Fibroblast of the aortic adventitia (primary cell): Measurements from ENCODE around the gene SLC31A2. TPM values are rescaled to one million over a fixed set of nuclear protein-coding genes. Genes with fewer than 3 reads are reported as not detected.

Experiments used
- DNase-seq: peaks from one replicate; pipeline ENCODE4 v3.0.0-alpha.2; 2010; ENCODE audit warnings: low read depth
- H3K4me3 ChIP-seq: 2 replicates; pipeline ENCODE4 v1.5.1; 2011; ENCODE audit warnings: low read depth, mild to moderate bottlenecking, control low read depth, low read length, moderate library complexity
- CTCF ChIP-seq: IDR thresholded peaks from 2 replicates; pipeline ENCODE4 v1.5.1; 2011; ENCODE audit warnings: mild to moderate bottlenecking, low read length, control low read depth, inconsistent platforms; ENCODE audit not compliant: insufficient read depth
- total RNA-seq: library from RNA; depleted of rRNA; stranded (reverse); fragments of >200 nt; gene quantifications from 2 replicates; pipeline ENCODE4 v1.2.3, GENCODE V29; 2012; ENCODE audit warnings: low replicate concordance

The SLC31A2 gene
- total RNA-seq, 1 donor = 8.0 TPM

GRCh38 chr9:113153599-113153998 lies 2.8 kb downstream of the SLC31A2 start:
- no peak for DNase-seq
- H3K4me3 ChIP-seq = no peak overlapping the region
- no peak for TF ChIP-seq CTCF

GRCh38 chr9:113154471-113154870 lies 3.7 kb downstream of the SLC31A2 start:
- no peak for TF ChIP-seq CTCF
- H3K4me3 ChIP-seq = no peak overlapping the region
- peak; percentile 37 for DNase-seq

- DNase-seq = no peak
- no peak overlapping the region for H3K4me3 ChIP-seq
- no peak for TF ChIP-seq CTCF
Measured at GRCh38 chr9:113154946-113155345, 4.1 kb downstream of the SLC31A2 start.

- H3K4me3 ChIP-seq = no peak overlapping the region
- TF ChIP-seq CTCF = no peak
- no peak for DNase-seq
Measured at GRCh38 chr9:113155911-113156588, 5.2 kb downstream of the SLC31A2 start.

- H3K4me3 ChIP-seq = no peak overlapping the region
- no peak for TF ChIP-seq CTCF
- DNase-seq = no peak
Measured at GRCh38 chr9:113156880-113157279, 6.1 kb downstream of the SLC31A2 start.

- no peak for TF ChIP-seq CTCF
- H3K4me3 ChIP-seq = no peak overlapping the region
- DNase-seq = no peak
Measured at GRCh38 chr9:113158446-113158845, 7.6 kb downstream of the SLC31A2 start.

- TF ChIP-seq CTCF = no peak
- no peak overlapping the region for H3K4me3 ChIP-seq
- no peak for DNase-seq
Measured at GRCh38 chr9:113160571-113160970, 9.8 kb downstream of the SLC31A2 start.
